NCI-H2107 treated with DMSO at 0.1 percent for 48 hours (cell line): ENCODE measurements around the gene IGSF3.
"Not testable (repeated sequence)": the region's sequence is repeated elsewhere in the genome, so short reads cannot be mapped to it uniquely, and the experiment has no call there.

ENCODE experiments used
- DNase-seq: peaks from one replicate; lab custom pipeline; 2025; ENCODE audit not compliant: unreplicated experiment; lab: John Stamatoyannopoulos, UW

IGSF3 gene

GRCh38 chr1:116580446-116581322, 86.8 kb downstream of the IGSF3 start:
- no peak for DNase-seq

- no peak for DNase-seq
These were observed 88.2 kb downstream of the IGSF3 start for GRCh38 chr1:116579259-116579875.

GRCh38 chr1:116578581-116578980, 89.0 kb downstream of the IGSF3 start:
- no peak for DNase-seq

- DNase-seq, result no peak
These were observed 89.7 kb downstream of the IGSF3 start for GRCh38 chr1:116577759-116578314.

- peak; percentile 56 for DNase-seq
These were observed 92.8 kb downstream of the IGSF3 start for GRCh38 chr1:116574581-116575291.

GRCh38 chr1:116573431-116574095, 94.0 kb downstream of the IGSF3 start:
- DNase-seq, result no peak

GRCh38 chr1:116572771-116573430, 94.6 kb downstream of the IGSF3 start:
- no peak for DNase-seq

- no peak for DNase-seq
These were observed 95.4 kb downstream of the IGSF3 start for GRCh38 chr1:116572099-116572498.

GRCh38 chr1:116571215-116571919, 96.2 kb downstream of the IGSF3 start:
- no peak for DNase-seq

GRCh38 chr1:116570358-116571214, 96.9 kb downstream of the IGSF3 start, which contains the start of gene CD58:
Gene CD58 (minus strand): TSS chr1:116571026. CDS start chr1:116570972, 54 bp downstream.
- peak; percentile 66 for DNase-seq

GRCh38 chr1:116569776-116570357, 97.7 kb downstream of the IGSF3 start:
- no peak for DNase-seq

GRCh38 chr1:116569381-116569670, 98.2 kb downstream of the IGSF3 start:
- no peak for DNase-seq

- DNase-seq, result no peak
These were observed 98.7 kb downstream of the IGSF3 start for GRCh38 chr1:116568662-116569380.

GRCh38 chr1:116567790-116568661, 99.5 kb downstream of the IGSF3 start:
- DNase-seq, result no peak

- DNase-seq, result no peak
These were observed 102.3 kb downstream of the IGSF3 start for GRCh38 chr1:116565222-116565621.

GRCh38 chr1:116564426-116564825, 103.1 kb downstream of the IGSF3 start:
- DNase-seq, result no peak

GRCh38 chr1:116562465-116562864, 105.1 kb downstream of the IGSF3 start:
- DNase-seq, result not testable (repeated sequence)
